Islet precursor cell (in vitro differentiated cells): ENCODE results near the gene VARS2.
A peak's percentile ranks its signal among the peaks of the same experiment; 100 is the strongest.
"Not testable (repeated sequence)": the region's sequence is repeated elsewhere in the genome, so short reads cannot be mapped to it uniquely, and the experiment has no call there.

Source experiments
- DNase-seq: peaks from one replicate; pipeline ENCODE4 v3.0.0-alpha.2; 2018

The VARS2 gene

GRCh38 chr6:30900863-30901417 lies 13.1 kb upstream of the VARS2 start:
- DNase-seq, result no peak

GRCh38 chr6:30901436-30901835 lies 12.6 kb upstream of the VARS2 start:
- DNase-seq, result no peak

GRCh38 chr6:30902196-30902595 lies 11.8 kb upstream of the VARS2 start:
- DNase-seq, result not testable (repeated sequence)

DNA sequence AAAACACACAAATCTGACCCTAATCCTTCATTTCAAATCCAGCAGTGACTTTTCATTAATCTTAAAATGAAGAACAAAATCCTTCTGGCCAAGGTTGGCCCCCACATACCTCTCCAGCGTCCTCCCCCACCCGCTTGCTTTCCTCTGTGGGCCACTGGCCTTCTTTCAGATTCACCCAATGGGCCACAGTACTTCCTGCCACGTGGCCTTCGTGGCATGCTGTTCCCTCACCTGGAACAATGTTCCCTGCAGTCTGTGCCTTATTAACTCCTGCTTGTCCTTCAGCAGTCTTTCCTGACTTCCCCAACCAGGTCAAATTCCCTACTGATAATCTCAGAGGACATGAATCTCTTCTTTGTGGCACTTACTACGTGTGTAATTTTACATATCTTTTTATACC lies 11.3 kb upstream of the VARS2 start:
- no peak for DNase-seq

- no peak for DNase-seq
Observed at GRCh38 chr6:30903236-30903635, 10.8 kb upstream of the VARS2 start.

- DNase-seq, result not testable (repeated sequence)
Observed at GRCh38 chr6:30907290-30907757, 6.7 kb upstream of the VARS2 start.

GRCh38 chr6:30907758-30908591 lies 6.1 kb upstream of the VARS2 start, which contains the start of gene GTF2H4:
GTF2H4 (plus strand) TSS chr6:30908207.
- DNase-seq, result peak; percentile 99

- no peak for DNase-seq
Observed at GRCh38 chr6:30908700-30909099, 5.3 kb upstream of the VARS2 start.

DNA sequence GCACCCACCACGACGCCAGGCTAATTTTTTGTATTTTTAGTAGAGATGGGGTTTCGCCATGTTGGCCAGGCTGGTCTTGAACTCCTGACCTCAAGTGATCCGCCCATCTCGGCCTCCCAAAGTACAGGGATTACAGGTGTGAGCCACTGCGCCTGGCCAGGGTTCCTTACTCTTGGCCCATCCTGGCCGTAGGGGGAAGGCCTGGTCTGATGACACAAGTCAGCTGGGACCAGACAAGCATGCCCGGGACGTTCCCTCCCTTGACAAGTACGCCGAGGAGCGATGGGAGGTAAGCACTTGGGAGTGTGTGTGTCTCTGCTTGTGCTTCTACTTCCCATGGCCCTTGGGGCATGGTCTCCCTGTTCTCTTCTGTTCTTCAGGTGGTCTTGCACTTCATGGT lies 3.6 kb upstream of the VARS2 start:
- DNase-seq, result not testable (repeated sequence)

DNA sequence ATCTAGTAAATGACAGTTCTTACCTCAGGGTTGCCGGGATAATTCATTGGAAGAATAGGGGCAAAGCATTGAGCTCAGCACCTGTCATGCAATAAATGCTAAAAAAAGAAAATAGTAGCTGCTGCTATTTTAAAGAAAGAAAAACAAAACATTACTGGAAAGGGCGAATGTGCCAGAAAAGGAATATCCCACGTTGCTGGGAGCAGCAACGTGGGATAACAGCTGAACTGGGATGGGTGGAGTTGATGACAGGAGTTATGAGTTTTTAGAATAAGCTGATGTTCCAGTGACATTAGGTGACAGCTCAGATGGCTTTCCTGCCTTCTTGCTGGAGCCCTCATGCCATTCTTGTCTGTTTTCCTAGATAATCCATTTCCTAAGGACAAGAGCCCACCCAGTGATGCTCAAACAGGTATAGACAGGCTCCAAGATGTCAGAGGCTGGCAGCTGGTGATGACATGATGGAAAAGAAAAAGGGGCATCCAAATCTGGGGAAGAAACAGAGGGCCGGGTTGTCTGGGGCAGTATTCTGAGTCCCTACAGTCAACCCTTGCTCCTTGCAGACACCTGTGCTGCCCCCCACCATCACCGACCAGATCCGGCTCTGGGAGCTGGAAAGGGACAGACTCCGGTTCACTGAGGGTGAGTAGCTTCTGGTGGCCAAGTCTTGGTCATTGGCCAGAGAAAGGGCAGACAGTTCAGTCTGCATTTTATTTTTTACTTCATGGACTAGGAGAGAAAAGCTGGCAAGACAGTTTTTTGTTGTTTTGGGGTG lies 1.1 kb upstream of the VARS2 start:
- no peak for DNase-seq

DNA sequence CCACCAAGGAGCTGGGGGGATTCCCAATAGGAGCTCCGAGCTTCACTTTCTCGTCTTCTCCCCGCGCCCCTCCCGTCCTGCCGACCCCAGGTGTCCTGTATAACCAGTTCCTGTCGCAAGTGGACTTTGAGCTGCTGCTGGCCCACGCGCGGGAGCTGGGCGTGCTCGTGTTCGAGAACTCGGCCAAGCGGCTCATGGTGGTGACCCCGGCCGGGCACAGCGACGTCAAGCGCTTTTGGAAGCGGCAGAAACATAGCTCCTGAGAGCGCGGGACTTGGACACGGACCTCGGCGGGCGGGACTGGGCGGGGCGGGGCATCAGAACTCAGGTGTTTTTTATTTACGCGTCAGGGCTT lies 340 bp upstream of the VARS2 start:
- no peak for DNase-seq

GRCh38 chr6:30914854-30915590 lies 984 bp downstream of the VARS2 start:
- no peak for DNase-seq

- DNase-seq, result peak; percentile 73
Observed at GRCh38 chr6:30915591-30915946, 1.5 kb downstream of the VARS2 start.

- no peak for DNase-seq
Observed at GRCh38 chr6:30917041-30917440, 3.0 kb downstream of the VARS2 start.

- DNase-seq, result no peak
Observed at GRCh38 chr6:30917487-30917886, 3.4 kb downstream of the VARS2 start.

DNA sequence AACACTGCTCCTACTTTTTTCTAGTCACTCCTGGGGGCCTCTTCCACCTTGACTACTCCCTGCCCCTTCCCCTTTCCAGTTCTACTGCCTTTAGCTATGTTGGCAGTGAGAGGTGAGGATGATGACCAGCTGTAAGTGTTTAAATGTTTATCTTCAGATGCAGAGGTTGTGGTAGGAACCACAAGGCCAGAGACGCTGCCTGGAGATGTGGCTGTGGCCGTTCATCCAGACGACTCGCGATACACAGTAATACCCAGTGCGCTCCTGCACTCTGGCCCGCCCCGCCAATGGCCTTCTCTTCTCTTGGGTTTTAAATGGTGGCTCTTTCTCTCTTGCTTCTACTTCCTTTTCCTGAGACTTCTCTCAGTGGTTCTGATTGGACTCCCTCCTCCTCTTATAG lies 4.6 kb downstream of the VARS2 start:
- no peak for DNase-seq

- DNase-seq, result peak; percentile 67
Observed at GRCh38 chr6:30922447-30922852, 8.4 kb downstream of the VARS2 start.

DNA sequence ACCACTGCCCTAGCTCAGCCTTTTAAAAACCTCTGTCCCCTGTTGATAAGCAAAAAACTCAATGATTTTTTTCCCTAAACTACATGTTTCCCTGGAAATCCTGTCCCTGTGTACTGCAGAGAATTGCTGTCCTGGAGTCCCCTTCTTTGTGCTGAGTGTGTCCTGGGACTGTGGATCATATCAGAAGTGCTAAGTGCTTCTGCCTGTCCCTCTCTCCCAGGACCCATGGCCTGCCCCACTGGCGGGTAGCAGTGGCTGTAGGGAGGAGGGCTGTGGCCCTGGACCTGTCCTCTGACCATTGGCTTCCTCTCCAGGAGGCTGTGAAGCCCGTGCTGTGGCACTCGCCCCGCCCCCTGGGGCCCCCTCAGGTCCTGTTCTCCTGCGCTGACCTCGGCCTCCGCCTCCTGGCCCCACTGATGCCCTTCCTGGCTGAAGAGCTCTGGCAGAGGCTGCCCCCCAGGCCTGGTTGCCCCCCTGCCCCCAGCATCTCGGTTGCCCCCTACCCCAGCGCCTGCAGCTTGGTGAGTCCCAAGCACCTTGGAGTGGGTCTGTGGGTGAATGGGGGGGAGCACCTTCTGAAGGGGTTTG lies 10.1 kb downstream of the VARS2 start:
- not testable (repeated sequence) for DNase-seq

DNA sequence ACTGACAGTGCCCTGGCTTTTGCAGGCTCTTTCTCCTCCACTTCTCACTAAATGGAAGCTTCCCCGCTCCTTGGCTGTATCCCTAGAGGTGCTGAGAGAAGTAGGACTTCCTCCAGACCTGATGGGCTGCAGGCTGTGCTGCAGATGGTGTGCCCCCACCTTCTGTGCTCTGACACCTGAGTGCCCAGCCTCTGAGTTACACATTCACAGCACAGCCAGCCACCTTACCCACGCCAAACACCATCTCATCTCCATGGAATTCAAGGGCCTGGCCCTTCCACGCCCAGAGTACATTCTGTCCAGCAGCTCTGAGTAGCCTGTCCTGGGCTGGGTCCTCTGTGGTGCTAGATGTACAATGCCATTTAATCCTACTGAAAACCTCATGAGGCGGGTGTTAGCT lies 12.6 kb downstream of the VARS2 start:
- DNase-seq, result no peak

DNA sequence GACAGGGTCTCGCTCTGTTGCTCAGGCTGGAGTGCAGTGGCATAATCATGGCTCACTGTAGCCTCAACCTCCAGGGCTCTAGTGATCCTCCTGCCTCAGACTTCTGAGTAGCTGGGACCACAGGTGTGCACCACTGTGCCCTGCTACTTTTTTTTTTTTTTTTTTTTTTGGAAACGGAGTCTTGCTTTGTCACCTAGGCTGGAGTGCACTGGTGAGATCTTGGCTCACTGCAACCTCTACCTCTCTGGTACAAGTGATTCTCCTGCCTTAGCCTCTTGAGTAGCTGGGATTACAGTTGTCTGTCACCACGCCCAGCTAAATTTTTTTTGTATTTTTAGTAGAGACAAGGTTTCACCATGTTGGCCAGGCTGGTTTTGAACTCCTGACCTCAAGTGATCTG lies 13.0 kb downstream of the VARS2 start:
- not testable (repeated sequence) for DNase-seq

DNA sequence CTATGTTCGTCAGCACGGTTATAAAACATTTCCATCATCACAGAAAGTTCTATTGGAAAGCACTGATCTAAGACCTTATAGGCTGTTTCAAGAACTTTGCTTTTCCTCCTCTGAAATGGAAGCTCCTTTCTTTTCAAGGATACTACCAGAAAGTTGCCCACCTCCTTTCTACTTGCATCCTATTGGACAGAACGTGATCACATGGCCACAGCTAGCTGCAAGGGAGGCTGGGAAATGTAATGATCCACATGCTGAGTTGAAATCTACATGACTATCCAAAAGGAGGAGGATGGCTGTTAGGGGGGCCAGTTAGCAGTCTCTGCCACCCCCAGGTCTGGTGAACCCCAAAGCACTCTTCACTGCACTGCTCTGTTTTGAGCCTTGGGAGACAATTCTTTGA lies 14.6 kb downstream of the VARS2 start:
- DNase-seq, result no peak

DNA sequence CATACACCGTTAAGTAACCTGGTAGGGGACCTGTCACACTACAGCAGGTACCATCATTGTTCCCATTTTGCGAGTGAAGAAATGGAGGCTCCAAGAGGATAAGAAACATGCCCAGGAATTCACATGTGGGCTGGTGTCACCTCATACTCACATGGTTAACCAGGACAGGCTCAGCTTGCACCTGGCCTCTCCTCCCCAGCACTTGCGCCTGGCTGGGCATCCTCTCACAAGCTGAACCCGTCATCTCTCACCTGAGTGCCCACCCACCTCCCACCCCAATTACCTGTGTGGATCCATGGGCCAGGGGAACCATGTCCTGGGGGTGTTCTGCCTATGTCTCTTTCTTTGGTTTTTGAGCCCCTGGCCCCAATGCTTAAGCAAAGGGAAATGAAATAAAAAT lies 16.5 kb downstream of the VARS2 start:
- DNase-seq, result no peak

DNA sequence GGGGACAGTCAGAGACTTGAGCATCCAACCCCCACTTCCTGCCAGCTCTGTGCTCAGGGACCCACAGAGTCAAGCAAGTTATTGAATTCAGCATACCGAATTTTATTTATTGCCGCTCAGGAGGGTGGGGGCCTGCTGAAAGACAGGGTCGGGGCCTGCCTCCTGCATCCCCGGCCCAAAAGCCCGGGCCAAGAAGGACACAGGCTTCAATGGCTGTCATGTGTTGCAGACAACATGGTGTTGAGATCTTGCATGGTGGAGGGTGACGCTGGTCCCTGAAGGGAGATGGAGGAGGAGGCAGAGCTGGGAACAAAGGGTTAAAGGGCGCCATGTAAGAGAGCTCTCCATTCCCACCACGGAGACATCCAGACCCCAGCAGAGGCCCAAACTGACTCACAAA lies 17.2 kb downstream of the VARS2 start:
- no peak for DNase-seq
